Activated gamma-delta T cell treated with anti-CD3 and anti-CD28 coated beads, Interleukin-2, amount 50 U/mL, for 16 hours (primary cell): ENCODE measurements around the gene HPCAL1.

Experiments used
- DNase-seq: peaks from one replicate; pipeline ENCODE4 v3.0.0-alpha.2; 2020; ENCODE audit warnings: low read depth

The HPCAL1 gene

GRCh38 chr2:10426726-10427617 is 124.3 kb downstream of the HPCAL1 start:
- DNase-seq = no peak

- DNase-seq = no peak
These were observed 124.9 kb downstream of the HPCAL1 start for GRCh38 chr2:10427618-10427949.

- DNase-seq = no peak
These were observed 125.7 kb downstream of the HPCAL1 start for GRCh38 chr2:10428355-10428754.

DNA sequence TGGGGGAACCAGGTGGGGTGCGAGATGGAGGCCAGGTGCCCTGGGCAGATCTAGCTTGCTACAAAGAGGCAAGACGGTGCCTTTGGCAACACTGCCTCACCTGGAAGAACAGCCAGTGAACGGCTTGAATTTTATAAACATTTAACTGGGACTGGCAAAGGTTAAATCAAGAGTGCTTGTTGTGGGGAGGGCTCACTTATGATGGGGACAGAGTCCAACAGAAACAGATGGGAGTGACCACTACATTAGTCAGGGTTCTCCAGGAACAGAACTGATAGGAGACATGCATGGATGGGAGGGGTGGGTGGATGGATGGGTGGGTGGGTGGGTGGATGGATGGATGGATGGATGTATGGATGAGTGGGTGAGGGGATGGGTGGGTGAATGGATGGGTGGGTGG is 126.2 kb downstream of the HPCAL1 start:
- DNase-seq = no peak

DNA sequence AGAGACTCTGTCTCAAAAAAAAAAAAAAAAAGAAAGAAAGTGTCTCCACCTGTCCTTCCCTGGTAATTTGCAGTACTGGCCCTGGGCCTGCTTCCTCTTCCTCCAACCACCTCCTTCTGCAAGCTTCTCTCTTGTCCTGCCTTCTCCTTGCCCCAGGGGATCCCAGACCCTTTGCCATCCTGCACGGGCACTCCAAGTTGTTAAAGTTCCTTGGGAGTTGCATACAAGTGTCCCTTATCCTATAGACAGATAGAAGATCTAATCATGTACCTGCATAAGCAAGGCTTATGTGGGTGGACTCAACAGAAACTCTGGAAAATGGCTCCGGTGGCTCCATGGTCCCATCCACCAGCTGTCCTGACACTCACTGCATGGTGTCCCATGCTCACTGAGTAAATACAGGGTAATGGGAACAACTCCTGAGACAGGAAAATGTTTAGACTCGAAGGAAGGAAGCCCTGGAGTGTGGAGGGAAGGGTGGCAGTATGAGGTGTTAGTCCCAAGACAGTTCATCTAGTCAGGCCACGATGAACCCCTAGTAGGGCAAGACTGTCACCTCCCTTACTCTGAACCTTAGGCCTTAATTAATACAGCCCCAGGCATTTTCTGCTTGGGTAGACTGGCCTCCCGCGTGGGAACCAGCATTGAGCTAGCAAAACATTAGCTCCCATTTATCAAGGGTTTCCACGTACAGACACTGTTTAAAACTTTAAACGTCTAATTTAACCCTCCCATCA is 128.3 kb downstream of the HPCAL1 start:
- DNase-seq = no peak

- DNase-seq = no peak
These were observed 129.1 kb downstream of the HPCAL1 start for GRCh38 chr2:10431797-10432196.

DNA sequence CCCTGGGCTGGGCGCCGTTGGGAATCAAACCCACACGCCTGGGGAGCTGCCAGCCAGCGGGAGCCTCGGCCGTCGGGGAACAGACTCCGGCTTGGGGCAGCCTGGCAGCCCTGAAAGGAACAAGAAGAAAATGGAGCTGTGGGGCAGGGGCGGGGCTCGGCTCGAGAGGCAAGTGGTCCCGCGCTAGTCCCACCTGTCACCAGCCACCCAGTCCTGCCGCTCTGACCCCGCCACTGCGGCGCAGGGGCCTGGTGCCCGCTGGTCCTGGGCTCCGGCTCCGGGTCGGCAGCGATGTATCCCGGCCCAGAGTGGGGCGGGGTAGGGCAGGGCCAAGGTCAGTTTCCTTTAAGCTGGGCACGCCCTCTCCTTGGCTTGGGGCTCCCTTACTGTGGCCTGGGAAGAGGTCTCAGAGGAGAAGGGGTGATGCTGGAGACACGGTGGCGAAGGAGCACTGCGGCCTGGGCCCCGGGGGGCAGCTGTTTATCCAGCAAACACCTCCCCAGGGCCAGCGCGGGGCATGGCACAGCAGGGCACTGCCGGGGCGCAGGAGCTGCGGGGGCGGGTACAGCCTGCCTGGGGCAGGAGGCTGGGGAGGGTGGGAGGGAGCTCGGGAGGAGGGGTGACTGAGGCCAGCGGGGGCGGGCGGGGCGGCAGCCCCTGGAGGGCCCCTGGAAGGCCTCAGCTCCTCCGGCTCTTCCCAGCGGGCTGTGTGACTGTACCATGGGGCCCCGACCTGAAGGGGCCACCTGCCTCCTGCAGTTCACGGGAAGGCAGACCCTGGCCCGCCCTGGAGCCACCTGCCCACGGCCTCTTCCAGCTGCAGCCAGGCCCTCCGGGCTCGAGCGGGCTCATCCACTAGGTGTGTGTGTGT is 129.8 kb downstream of the HPCAL1 start:
- DNase-seq = no peak

DNA sequence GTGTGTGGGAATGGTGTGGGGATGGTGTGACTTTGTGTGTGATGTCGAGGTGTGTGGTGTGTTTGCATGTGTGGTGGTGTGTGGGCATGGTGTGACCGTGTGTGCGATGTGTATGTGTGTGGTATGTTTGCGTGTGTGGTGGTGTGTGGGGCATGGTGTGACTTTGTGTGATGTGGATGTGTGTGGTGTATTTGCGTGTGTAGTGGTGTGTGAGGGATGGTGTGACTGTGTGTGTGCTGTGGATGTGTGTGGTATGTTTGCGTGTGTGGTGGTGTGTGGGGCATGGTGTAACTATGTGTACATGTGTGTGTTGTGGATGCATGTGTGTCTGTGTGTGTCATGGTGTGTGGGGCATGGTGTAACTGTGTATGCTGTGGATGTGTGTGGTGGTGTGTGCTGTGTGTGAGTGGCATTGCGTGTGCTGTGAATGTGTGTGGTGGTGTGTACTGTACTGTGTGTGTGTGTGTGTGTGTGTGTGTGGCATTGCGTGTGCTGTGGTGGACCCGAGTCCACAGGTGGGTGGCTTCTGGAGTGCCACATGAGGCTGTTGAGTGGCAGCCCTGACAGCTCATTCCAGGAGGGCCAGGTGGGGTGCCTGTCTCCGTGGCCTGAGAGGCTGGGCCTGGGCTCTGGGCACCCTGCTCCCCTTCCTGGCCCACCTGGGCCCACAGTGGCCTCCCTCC is 130.7 kb downstream of the HPCAL1 start:
- no peak for DNase-seq

- no peak for DNase-seq
These were observed 131.5 kb downstream of the HPCAL1 start for GRCh38 chr2:10433947-10434885.

DNA sequence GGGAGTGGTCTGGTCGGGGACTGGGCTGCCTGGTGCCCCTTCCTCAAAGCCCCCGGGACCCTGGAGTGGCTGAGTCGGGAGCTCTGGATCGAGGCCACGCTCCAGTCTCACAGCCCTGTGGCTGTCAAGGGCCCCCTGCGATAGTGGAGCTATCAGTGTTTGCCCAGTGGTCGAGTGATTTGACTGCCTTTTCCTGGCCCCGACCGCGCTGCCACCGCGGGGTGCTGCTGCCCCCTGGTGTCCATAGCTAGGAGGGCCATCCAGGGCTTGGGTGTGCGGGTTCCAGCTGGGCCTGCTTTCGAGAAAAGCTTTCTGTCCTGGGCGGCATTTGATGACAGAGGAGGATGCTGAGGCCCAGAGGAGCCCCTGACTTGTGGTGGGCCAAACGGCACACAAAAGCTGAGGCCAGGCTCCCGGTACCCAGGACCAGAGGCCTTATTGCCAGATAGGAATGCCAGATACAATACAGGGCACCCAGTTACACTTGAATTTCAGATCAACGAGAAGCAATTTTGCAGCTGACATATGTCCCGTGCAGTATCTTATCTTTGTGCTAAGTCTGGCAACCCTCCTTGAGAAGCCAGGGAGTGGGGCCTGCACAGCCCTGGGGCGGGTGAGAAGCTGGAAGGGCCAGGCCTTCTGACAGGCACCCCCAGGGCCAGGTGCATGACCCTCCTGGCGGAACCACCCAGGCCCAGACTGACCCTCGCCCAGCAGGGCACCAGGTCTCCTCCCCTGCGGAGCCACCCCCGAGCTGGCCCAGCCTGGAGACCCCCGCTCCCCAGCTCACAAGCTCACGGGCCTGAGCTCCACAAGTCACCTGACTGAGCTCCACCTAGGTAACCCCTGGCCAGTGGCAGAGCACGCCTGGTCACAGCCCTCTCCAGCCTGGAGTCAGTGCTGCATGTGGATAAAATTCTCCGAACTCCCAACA is 132.4 kb downstream of the HPCAL1 start:
- peak; percentile 50 for DNase-seq

GRCh38 chr2:10435820-10436204 is 133.1 kb downstream of the HPCAL1 start:
- no peak for DNase-seq

DNA sequence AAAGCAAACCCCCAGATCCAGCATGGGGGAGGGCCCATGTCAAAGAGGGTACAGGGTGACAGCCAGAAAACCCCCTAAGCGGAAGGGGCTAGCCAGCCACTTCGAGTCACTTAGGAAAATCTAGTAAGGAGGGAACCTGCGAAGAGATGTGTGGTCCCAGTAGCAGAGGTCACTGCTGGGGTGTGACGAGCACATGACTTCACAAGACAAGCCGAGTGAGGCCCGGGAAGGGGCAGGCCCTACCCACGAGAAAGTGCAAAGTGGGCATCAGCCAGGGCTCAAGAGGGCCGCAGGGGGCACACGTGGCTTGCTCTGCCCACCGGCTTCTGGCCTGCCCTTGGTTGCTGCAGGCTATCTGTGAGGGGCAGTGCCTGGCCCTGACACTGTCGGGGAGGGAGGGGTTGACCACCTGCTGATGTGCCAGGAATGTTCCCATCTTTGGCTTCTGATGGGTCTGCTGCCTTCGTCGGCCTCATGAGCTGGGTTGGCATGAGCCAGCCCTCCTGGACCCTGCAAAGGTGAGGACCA is 133.9 kb downstream of the HPCAL1 start:
- DNase-seq = no peak

DNA sequence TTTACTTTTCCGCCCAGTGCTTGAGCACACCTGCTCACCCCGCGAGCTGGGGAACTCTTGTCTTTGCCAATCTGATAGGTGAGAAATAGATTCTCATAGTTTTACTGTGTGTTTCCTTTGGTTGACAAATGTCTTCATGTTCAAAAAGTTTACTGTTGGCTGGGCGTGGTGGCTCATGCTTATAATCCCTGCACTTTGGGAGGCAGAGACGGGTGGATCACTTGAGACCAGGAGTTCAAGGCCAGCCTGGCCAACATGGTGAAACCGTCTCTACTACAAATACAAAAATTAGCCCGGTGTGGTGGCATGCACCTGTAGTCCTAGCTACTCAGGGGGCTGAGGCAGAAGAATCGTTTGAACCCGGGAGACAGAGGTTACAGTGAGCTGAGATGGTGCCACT is 135.1 kb downstream of the HPCAL1 start:
- no peak for DNase-seq

DNA sequence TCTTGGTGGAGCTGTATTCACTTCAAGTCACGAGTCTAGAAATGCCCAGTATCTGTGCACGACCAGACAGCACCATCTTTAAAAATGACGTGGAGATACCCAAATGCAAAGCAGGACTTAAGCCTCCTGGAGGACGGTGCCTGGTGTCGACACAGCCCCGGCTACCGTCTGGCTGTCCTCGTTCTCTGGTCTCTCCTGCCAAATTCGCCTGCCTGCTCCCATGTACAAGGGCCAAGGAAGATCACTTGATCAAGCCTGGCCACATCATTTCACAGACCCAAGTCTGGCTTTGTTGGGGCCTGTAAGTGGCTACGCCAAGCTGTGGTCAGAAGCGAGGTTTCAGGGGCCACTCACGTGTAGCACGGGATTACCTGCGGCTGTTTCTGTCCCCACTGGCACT is 136.0 kb downstream of the HPCAL1 start:
- DNase-seq = no peak

GRCh38 chr2:10439185-10439879 is 136.6 kb downstream of the HPCAL1 start:
- no peak for DNase-seq

GRCh38 chr2:10439971-10440370 is 137.3 kb downstream of the HPCAL1 start:
- no peak for DNase-seq

- no peak for DNase-seq
These were observed 138.0 kb downstream of the HPCAL1 start for GRCh38 chr2:10440736-10441135.

GRCh38 chr2:10441948-10442347 is 139.2 kb downstream of the HPCAL1 start:
- no peak for DNase-seq
